Breast epithelium (tissue), 3 donors: ENCODE measurements around the gene CBX2.

Experiments
- POLR2A ChIP-seq: fragments of 450-650 bp; IDR thresholded peaks from one replicate; pipeline ENCODE4 v1.6.1; 2016; ENCODE audit warnings: antibody characterized with exemption, mild to moderate bottlenecking, moderate library complexity
- TF ChIP-seq, protein P1 (sequence below), 3 donors: fragments of 450-650 bp; IDR thresholded peaks; one replicate each; pipeline ENCODE4 v1.5.1; 2016 to 2017; ENCODE audit warnings: antibody characterized with exemption in 3 of 3, mild to moderate bottlenecking in 3 of 3, moderate library complexity in 3 of 3

DNA sequence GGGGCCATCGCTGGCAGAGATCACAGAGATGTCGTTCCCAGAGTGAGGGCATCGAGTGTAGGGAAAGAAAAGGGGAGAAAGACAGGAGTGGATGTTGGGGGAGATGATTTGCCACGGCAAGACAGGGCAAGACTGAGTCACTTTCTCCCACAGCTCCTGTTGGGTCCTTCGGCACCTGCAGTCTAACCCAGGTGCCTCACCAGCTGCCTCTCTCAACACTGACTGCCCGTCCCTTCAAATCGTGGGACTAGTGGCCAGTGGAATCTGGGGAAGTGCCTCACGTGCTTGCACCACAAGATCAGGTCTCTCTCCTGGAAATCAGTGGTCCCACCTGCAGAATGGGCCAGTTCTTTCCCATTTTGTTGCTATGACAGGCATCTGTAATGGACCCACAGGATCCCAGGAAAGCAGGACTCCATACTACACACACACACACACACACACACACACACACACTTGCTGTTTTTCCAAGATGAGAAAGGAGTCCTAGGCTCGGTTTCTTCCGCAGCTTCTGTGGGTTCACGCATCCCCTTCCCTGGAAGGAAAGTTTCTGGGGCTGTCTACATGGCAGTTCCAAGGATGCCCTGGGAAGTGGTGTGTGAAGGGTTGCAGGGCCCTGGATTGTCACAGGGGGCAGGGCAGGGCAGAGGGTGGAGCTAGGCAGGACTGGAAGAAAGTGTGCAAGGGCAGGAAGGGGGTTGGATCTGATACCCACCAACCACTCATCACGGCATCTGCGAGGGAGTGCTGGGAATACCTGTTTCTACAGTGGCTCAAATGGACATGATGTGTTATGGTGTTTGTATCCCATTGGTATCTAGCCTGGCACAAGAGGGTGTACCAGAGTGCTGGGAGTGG, 29.1 kb downstream of the CBX2 start:
- TF ChIP-seq, protein P1, sequence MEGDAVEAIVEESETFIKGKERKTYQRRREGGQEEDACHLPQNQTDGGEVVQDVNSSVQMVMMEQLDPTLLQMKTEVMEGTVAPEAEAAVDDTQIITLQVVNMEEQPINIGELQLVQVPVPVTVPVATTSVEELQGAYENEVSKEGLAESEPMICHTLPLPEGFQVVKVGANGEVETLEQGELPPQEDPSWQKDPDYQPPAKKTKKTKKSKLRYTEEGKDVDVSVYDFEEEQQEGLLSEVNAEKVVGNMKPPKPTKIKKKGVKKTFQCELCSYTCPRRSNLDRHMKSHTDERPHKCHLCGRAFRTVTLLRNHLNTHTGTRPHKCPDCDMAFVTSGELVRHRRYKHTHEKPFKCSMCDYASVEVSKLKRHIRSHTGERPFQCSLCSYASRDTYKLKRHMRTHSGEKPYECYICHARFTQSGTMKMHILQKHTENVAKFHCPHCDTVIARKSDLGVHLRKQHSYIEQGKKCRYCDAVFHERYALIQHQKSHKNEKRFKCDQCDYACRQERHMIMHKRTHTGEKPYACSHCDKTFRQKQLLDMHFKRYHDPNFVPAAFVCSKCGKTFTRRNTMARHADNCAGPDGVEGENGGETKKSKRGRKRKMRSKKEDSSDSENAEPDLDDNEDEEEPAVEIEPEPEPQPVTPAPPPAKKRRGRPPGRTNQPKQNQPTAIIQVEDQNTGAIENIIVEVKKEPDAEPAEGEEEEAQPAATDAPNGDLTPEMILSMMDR (IDR thresholded peaks at IDR 0.05): no peak
- TF ChIP-seq POLR2A: no peak
